GM06990 (cell line): ENCODE data around the gene ITGB3BP.

ENCODE experiments used
- DNase-seq: peaks from one replicate; pipeline ENCODE4 v3.0.0-alpha.2; 2011; ENCODE audit not compliant: insufficient read length; ENCODE audit errors: extremely low read depth
- H3K27me3 ChIP-seq: replicated peaks from 2 replicates; pipeline ENCODE4 v1.6.0; 2011; ENCODE audit warnings: low read length; ENCODE audit not compliant: control insufficient read depth, insufficient read depth
- H3K36me3 ChIP-seq: 2 replicates; pipeline ENCODE4 v1.5.1; 2011; ENCODE audit warnings: low read length; ENCODE audit not compliant: control insufficient read depth, insufficient read depth
- H3K4me3 ChIP-seq: replicated peaks from 2 replicates; pipeline ENCODE4 v1.5.1; 2011; ENCODE audit warnings: low read depth, mild to moderate bottlenecking, control low read depth, low read length
- TF ChIP-seq, protein P1 (sequence below): IDR thresholded peaks from 2 replicates; pipeline ENCODE4 v1.5.1; 2011; ENCODE audit warnings: low read length, control low read depth, mild to moderate bottlenecking, inconsistent platforms; ENCODE audit not compliant: insufficient read depth, poor library complexity, severe bottlenecking

ITGB3BP gene

DNA sequence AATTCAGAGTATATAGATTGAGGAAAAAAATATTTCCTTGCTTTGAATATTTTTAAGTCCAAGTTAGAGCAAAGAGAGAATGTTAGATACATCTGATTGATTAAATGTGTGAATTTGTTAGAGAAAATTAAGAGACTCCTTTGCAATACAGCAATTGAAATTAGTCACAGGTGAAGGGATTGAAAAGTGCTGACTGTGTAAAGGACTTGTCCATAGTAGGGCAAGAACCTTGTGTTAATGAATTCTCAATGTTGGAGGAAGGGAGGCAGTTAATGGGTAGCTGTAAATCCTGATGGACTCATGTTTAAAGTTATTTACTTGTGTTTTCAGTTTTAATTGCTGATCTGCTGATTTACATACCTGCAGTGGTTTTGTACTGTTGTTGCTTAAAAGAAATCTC is 117.0 kb downstream of the ITGB3BP start:
- Histone ChIP-seq H3K4me3 (no peak overlapping the region), H3K27me3 (no peaks in the 10 kb centered on the region), H3K36me3 (no peaks in the 10 kb centered on the region)
- TF ChIP-seq, protein P1, sequence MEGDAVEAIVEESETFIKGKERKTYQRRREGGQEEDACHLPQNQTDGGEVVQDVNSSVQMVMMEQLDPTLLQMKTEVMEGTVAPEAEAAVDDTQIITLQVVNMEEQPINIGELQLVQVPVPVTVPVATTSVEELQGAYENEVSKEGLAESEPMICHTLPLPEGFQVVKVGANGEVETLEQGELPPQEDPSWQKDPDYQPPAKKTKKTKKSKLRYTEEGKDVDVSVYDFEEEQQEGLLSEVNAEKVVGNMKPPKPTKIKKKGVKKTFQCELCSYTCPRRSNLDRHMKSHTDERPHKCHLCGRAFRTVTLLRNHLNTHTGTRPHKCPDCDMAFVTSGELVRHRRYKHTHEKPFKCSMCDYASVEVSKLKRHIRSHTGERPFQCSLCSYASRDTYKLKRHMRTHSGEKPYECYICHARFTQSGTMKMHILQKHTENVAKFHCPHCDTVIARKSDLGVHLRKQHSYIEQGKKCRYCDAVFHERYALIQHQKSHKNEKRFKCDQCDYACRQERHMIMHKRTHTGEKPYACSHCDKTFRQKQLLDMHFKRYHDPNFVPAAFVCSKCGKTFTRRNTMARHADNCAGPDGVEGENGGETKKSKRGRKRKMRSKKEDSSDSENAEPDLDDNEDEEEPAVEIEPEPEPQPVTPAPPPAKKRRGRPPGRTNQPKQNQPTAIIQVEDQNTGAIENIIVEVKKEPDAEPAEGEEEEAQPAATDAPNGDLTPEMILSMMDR, result no peak
- no peak for DNase-seq

DNA sequence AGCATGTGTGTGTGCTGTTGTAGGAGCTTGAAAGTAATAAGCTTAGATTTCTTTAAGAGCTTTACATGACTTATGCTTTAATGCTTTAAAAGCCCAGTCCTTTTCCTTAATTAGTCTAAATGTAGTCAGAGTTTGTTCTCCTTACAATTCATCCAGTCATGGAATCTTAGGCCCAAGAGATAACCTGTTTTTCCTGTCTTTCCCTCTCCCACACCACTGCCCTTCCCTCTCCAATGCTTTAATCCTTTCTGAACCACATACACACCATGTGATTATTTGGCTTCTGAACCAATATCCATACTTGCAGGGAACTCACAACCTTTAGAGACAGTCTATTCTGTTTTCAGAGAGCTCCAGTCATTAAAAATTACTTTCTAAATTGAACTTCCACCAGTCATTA is 118.0 kb downstream of the ITGB3BP start:
- TF ChIP-seq, protein P1, result no peak
- H3K4me3 ChIP-seq, result no peak overlapping the region
- DNase-seq, result no peak
- no peaks in the 10 kb centered on the region for H3K36me3 ChIP-seq
- no peaks in the 10 kb centered on the region for H3K27me3 ChIP-seq

DNA sequence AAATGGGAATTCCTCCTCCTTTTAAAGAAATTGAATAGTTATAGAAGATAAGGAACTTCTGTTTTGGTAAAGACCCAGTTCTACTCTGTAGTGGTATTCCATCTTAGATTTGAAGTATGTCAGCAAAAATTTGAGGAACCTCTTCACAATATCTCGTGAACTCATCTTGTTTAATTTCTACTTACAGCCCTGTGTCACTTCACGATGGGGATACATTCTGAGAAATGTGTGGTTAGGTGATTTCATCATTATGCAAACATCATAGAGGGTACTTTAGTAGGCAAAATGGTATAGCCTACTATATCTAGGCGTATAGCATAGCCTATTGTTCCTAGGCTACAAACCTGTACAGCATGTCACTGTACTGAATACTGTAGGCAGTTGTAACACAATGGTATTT is 119.6 kb downstream of the ITGB3BP start:
- Histone ChIP-seq H3K36me3 (no peaks in the 10 kb centered on the region; the same call in 1 of the 2 replicates), H3K27me3 (no peaks in the 10 kb centered on the region), H3K4me3 (no peak overlapping the region)
- TF ChIP-seq, protein P1, result no peak
- DNase-seq, result no peak

DNA sequence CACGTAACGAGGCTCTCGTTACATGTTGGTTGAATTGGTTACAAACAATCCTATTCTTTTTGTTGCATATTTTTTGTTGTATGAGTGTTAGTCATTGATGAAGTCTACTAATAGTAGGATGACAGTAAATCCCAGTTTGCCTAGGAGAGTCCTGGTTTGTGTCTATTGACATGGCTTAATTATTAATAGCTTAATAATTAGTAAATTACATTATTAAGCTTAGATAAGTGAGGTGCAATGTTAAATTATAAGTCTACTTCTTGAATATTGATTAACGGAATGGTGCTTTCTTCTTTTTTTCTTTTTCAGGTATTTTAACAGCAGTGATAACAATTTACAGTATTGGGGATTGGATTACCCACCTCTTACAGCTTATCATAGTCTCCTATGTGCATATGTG is 121.1 kb downstream of the ITGB3BP start:
- no peaks in the 10 kb centered on the region; the same call in 1 of the 2 replicates for H3K36me3 ChIP-seq

More for the DNA sequence above, 121.1 kb downstream of the ITGB3BP start:
- DNase-seq, result no peak
- Histone ChIP-seq H3K4me3 (no peak overlapping the region), H3K27me3 (no peaks in the 10 kb centered on the region)
- TF ChIP-seq, protein P1, result no peak
